HepG2 (cell line): ENCODE data around the gene SENP7. TPM values are rescaled to one million over a fixed set of nuclear protein-coding genes. Genes with fewer than 3 reads are reported as not detected.

Experiments used
- ETS1 ChIP-seq: sonication (generic); formaldehyde crosslinking; IDR thresholded peaks from 2 replicates; pipeline ENCODE4 v1.4.0; 2020; ENCODE audit warnings: missing genetic modification reagents
- HNRNPH1 ChIP-seq: fragments of 200-400 bp; formaldehyde crosslinking; optimal IDR thresholded peaks from 2 replicates; pipeline ENCODE3; 2017; ENCODE audit warnings: mild to moderate bottlenecking, low read depth, low read length
- JUNB ChIP-seq: sonication (generic); formaldehyde crosslinking; IDR thresholded peaks from 2 replicates; pipeline ENCODE4 v1.8.0; 2022; ENCODE audit warnings: missing genetic modification reagents, mild to moderate bottlenecking, borderline replicate concordance
- MAX ChIP-seq: IDR thresholded peaks from 2 replicates; pipeline ENCODE4 v1.6.1; 2012; ENCODE audit warnings: inconsistent platforms
- MED8 ChIP-seq: sonication (generic); formaldehyde crosslinking; IDR thresholded peaks from 2 replicates; pipeline ENCODE4 v1.8.1; 2023; ENCODE audit warnings: mild to moderate bottlenecking, missing genetic modification reagents; ENCODE audit not compliant: insufficient replicate concordance
- MTF2 ChIP-seq: sonication (generic); formaldehyde crosslinking; IDR thresholded peaks from 2 replicates; pipeline ENCODE4 v1.5.0; 2020; ENCODE audit warnings: missing genetic modification reagents, borderline replicate concordance
- NAIF1 ChIP-seq: sonication (generic); formaldehyde crosslinking; IDR thresholded peaks from 2 replicates; pipeline ENCODE4 v1.5.0; 2020; ENCODE audit warnings: mild to moderate bottlenecking, missing genetic modification reagents, borderline replicate concordance
- PBX3 ChIP-seq: sonication (generic); formaldehyde crosslinking; IDR thresholded peaks from 2 replicates; pipeline ENCODE4 v1.8.1; 2023; ENCODE audit warnings: missing genetic modification reagents, inconsistent platforms, borderline replicate concordance
- SOX13 ChIP-seq, 3 experiments: fragments of 450-650 bp in 1 of 3; sonication (generic) in 1 of 3; formaldehyde crosslinking in 1 of 3; IDR thresholded peaks in 2 of 3; conservative IDR thresholded peaks in 1 of 3; 2 replicates each; pipeline versions ENCODE4 v1.5.0 to v1.6.1; 2016 to 2020; ENCODE audit warnings: antibody characterized with exemption in 1 of 3, mild to moderate bottlenecking in 1 of 3, missing compliant biosample characterization in 1 of 3, missing genetic modification reagents in 1 of 3, moderate library complexity in 1 of 3
- TRIM22 ChIP-seq: fragments of 450-650 bp; IDR thresholded peaks from 2 replicates; pipeline ENCODE4 v1.6.1; 2017
- ZBTB2 ChIP-seq: sonication (generic); formaldehyde crosslinking; IDR thresholded peaks from 2 replicates; pipeline ENCODE4 v1.8.0; 2022; ENCODE audit warnings: low read depth, missing genetic modification reagents
- ZFP36 ChIP-seq: fragments of 150-350 bp; IDR thresholded peaks from 2 replicates; pipeline ENCODE4 v1.6.1; 2018; ENCODE audit warnings: borderline replicate concordance, low read length, low read depth; ENCODE audit not compliant: partially characterized antibody
- ZNF280B ChIP-seq: sonication (generic); formaldehyde crosslinking; IDR thresholded peaks from 2 replicates; pipeline ENCODE4 v1.5.0; 2020; ENCODE audit warnings: missing genetic modification reagents, mild to moderate bottlenecking, borderline replicate concordance
- ZNF34 ChIP-seq: sonication (generic); formaldehyde crosslinking; IDR thresholded peaks from 2 replicates; pipeline ENCODE4 v1.4.0; 2020; ENCODE audit warnings: mild to moderate bottlenecking, missing genetic modification reagents, borderline replicate concordance
- ZNF703 ChIP-seq: sonication (generic); formaldehyde crosslinking; IDR thresholded peaks from 2 replicates; pipeline ENCODE4 v1.5.1; 2020; ENCODE audit warnings: missing genetic modification reagents, mild to moderate bottlenecking, moderate library complexity, borderline replicate concordance
- polyA plus RNA-seq, 8 experiments: library from polyadenylated mRNA; depleted of rRNA in 3 of 8; stranded (reverse) in 7 of 8; unstranded in 1 of 8; fragments of >200 nt; fragmentation: Illumina TruSeq in 4 of 8; extraction: Trizol in 4 of 8; gene quantifications; 2 replicates each; pipeline versions ENCODE4 v1.2.1 to v1.2.3, GENCODE V29; 2011 to 2016; ENCODE audit warnings: low read depth in 4 of 8, missing spikeins in 1 of 8, mixed read lengths in 1 of 8; ENCODE audit not compliant: insufficient read depth in 1 of 8
- total RNA-seq, 5 experiments: library from RNA; depleted of rRNA; stranded (reverse); fragments of >200 nt; fragmentation: Illumina TruSeq; extraction: Trizol; gene quantifications; 2 replicates each; pipeline ENCODE4 v1.2.3, GENCODE V29; 2016; ENCODE audit warnings: low read depth in 1 of 5

The SENP7 gene
- total and polyA plus RNA-seq, 2 of the 13 experiments (the other 11 are each of a cell fraction or from before 2014, with no cell fraction given): 9.1 to 10.3 TPM

- TF ChIP-seq TRIM22 (no peak), ZNF703 (CRISPR knock-in tag) (no peak), NAIF1 (no peak), ZFP36 (no peak), MAX (peak; percentile 38; the same call in 1 of the 2 replicates), SOX13 (IDR thresholded peaks at IDR 0.05) (no peak), SOX13 (CRISPR knock-in tag; conservative IDR thresholded peaks at IDR 0.05 in 1 of 2, IDR thresholded peaks at IDR 0.05 in 1 of 2) (no peak), MTF2 (CRISPR knock-in tag) (peak; percentile 79; the same call in 1 of the 2 replicates), ZBTB2 (CRISPR knock-in tag) (no peak), HNRNPH1 (no peak), ZNF34 (no peak), ETS1 (no peak), PBX3 (no peak), JUNB (CRISPR knock-in tag) (no peak), MED8 (CRISPR knock-in tag) (peak; percentile 32), ZNF280B (no peak)
Measured at GRCh38 chr3:101512646-101513418, at the start of gene SENP7 (continued).
